ENCODE data around the gene GUK1.

DNA sequence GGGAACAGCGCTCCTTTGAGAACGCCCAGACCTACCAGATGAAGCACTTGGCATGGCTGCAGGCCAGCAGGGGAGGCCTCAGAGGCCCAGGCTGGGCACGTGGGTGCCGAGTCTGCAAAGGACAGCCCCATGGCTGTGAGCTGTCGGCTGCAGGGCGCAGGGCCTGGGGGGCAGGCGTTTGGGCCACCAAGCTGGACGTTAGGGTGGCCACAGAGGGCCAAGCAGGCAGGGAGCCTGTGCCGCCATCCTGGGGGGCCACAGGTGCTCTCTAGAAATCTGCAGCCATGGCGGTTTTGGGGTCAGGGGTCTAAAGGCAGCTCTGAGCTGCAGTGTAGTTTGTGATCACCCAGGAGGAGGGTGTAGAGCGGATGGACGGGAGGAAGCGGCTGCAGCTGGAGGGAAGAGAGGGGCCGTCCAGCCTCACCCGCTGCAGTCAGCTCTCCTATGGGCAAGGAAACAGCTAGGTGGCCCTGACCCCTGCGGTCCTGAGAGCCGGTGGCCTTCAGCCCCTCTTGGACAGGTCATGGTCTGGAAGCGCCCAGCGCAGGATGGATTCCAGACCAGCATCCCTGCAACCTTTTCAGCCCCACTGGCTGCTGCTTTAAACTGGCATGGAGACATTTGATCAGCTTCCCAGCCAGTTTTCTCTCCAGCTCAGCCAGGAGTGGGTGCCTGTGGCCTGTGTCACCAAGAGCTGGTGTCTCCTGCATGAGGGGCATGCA is 36.5 kb downstream of the GUK1 start:
- TF ChIP-seq, protein P1, sequence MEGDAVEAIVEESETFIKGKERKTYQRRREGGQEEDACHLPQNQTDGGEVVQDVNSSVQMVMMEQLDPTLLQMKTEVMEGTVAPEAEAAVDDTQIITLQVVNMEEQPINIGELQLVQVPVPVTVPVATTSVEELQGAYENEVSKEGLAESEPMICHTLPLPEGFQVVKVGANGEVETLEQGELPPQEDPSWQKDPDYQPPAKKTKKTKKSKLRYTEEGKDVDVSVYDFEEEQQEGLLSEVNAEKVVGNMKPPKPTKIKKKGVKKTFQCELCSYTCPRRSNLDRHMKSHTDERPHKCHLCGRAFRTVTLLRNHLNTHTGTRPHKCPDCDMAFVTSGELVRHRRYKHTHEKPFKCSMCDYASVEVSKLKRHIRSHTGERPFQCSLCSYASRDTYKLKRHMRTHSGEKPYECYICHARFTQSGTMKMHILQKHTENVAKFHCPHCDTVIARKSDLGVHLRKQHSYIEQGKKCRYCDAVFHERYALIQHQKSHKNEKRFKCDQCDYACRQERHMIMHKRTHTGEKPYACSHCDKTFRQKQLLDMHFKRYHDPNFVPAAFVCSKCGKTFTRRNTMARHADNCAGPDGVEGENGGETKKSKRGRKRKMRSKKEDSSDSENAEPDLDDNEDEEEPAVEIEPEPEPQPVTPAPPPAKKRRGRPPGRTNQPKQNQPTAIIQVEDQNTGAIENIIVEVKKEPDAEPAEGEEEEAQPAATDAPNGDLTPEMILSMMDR (IDR thresholded peaks at IDR 0.05; ENCODE audit: borderline replicate concordance, extremely low read depth, low read length, poor library complexity, severe bottlenecking) = no peak
- TF ChIP-seq EZH2 (IDR thresholded peaks at IDR 0.05; ENCODE audit: borderline replicate concordance, low read depth, low read length, severe bottlenecking) = no peak
